ENCODE results near the gene SPATS1. TPM values are rescaled to one million over a fixed set of nuclear protein-coding genes. Genes with fewer than 3 reads are reported as not detected.

SPATS1 gene
- total RNA-seq, 1 donor from 2014 or later: not detected

- peaks cover 8% of the 10 kb centered on the region for H3K27me3 Mint-ChIP-seq
- H3K27ac Mint-ChIP-seq: no peak overlapping the region
- H3K4me1 Mint-ChIP-seq: no peaks in the 10 kb centered on the region
- H3K4me3 Mint-ChIP-seq: no peak overlapping the region
- ChIA-PET POLR2A (no interaction called here), CTCF (no interaction called here)
- H3K36me3 Mint-ChIP-seq (ENCODE audit: low read depth): no peaks in the 10 kb centered on the region
- no peak for TF ChIP-seq CTCF (IDR thresholded peaks at IDR 0.05)
- ATAC-seq (ENCODE audit: low read depth): no peak
- intact Hi-C loops (cut with micrococcal nuclease): no loop called here
- H3K9me3 Mint-ChIP-seq: peaks cover 3% of the 10 kb centered on the region
- DNase-seq: no peak
Observed at GRCh38 chr6:44352259-44352658, 9.8 kb downstream of the SPATS1 start.

DNA sequence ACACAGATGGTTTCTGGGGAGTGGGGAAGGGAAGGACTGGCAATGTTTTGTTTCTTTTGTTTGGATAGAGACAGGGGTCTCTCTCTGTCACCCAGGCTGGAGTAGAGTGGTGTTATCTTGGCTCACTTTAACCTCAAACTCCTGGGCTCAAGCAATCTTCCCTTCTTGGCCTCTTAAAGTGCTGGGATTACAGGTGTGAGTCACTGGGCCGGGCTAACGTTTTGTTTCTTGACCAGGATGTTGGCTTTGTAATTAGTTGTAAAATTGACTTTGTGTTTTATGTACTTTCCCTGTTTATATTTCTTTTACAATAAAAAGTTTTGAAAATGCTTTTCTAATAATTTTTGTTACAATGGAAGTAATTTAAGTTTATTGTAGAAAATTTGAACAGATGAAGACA lies 10.9 kb downstream of the SPATS1 start:
- peaks cover 11% of the 10 kb centered on the region for H3K27me3 Mint-ChIP-seq
- no peak for TF ChIP-seq CTCF (IDR thresholded peaks at IDR 0.05)
- no peak overlapping the region for H3K27ac Mint-ChIP-seq
- peaks cover 3% of the 10 kb centered on the region for H3K9me3 Mint-ChIP-seq
- intact Hi-C loops (cut with micrococcal nuclease): no loop called here
- ChIA-PET POLR2A (no interaction called here), CTCF (no interaction called here)
- no peaks in the 10 kb centered on the region for H3K36me3 Mint-ChIP-seq (ENCODE audit: low read depth)
- H3K4me1 Mint-ChIP-seq: no peaks in the 10 kb centered on the region
- no peak for ATAC-seq (ENCODE audit: low read depth)
- DNase-seq: no peak
- no peak overlapping the region for H3K4me3 Mint-ChIP-seq

DNA sequence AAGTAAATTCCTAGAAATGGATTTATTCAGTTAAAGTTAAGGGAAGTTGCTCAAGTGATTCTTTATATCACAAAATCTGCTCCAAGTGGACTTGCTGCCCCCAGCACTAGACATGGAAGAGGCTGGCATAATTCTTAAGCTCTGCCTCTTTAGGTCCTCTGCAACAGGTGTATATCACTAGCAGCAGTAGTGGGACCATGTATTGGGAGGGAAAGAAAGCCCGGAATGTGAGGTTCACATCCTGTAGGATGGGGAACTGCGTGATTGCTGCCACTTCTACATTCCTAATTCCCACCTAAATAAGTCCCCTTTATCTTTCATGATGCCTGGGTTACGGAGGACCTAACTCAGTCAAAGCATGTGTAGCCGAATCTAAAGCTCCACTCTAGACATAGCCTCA lies 13.2 kb downstream of the SPATS1 start:
- no peak overlapping the region for H3K27ac Mint-ChIP-seq
- ChIA-PET CTCF (no interaction called here), POLR2A (interaction anchor here (0.5 kb wide), 1 partner anchor 144 kb away, joined by 3 read pairs; no protein-coding TSS in a partner anchor)
- no peaks in the 10 kb centered on the region for H3K4me1 Mint-ChIP-seq
- intact Hi-C loops (cut with micrococcal nuclease): no loop called here
- no peaks in the 10 kb centered on the region for H3K36me3 Mint-ChIP-seq (ENCODE audit: low read depth)
- no peak overlapping the region for H3K4me3 Mint-ChIP-seq
- peaks cover 16% of the 10 kb centered on the region for H3K27me3 Mint-ChIP-seq
- TF ChIP-seq CTCF (IDR thresholded peaks at IDR 0.05): no peak
- peaks cover 3% of the 10 kb centered on the region for H3K9me3 Mint-ChIP-seq
- DNase-seq (no peak), ATAC-seq (ENCODE audit: low read depth) (no peak)

DNA sequence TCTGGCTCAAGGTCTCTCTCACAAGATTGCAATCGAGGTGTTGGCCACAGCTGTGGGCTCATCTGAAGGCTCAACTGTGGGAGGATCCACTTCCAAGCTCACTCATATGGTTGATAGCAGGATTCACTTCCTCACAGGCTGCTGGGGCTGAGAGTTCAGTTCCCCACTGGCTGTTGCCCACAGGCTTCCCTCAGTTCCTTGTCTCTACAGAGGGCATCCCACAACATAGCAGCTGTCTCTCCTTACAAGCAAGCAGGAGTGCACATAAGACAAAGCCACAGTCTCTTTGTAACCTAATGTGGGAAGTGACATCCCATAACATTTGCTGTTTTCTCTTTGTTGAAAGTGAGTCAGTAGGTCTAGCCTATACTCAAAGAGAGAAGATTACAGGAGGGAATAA lies 14.0 kb downstream of the SPATS1 start:
- intact Hi-C loops (cut with micrococcal nuclease): no loop called here
- Mint-ChIP-seq H3K9me3 (peaks cover 3% of the 10 kb centered on the region), H3K4me3 (no peak overlapping the region), H3K27me3 (peaks cover 16% of the 10 kb centered on the region), H3K4me1 (no peaks in the 10 kb centered on the region), H3K36me3 (ENCODE audit: low read depth) (no peaks in the 10 kb centered on the region), H3K27ac (no peak overlapping the region)
- DNase-seq: no peak
- ChIA-PET POLR2A (no interaction called here), CTCF (no interaction called here)
- ATAC-seq (ENCODE audit: low read depth): no peak
- TF ChIP-seq CTCF (IDR thresholded peaks at IDR 0.05): no peak

- peaks cover 8% of the 10 kb centered on the region for H3K4me1 Mint-ChIP-seq
- H3K4me3 Mint-ChIP-seq: no peak overlapping the region
- no peak for DNase-seq
- H3K27me3 Mint-ChIP-seq: peaks cover 16% of the 10 kb centered on the region
- H3K27ac Mint-ChIP-seq: no peak overlapping the region
- TF ChIP-seq CTCF (IDR thresholded peaks at IDR 0.05): no peak
- H3K36me3 Mint-ChIP-seq (ENCODE audit: low read depth): no peaks in the 10 kb centered on the region
- intact Hi-C loops (cut with micrococcal nuclease): no loop called here
- peaks cover 3% of the 10 kb centered on the region for H3K9me3 Mint-ChIP-seq
- ChIA-PET POLR2A (no interaction called here), CTCF (no interaction called here)
- ATAC-seq (ENCODE audit: low read depth): no peak
Observed at GRCh38 chr6:44359973-44360372, 17.5 kb downstream of the SPATS1 start.
